Type B pancreatic cell (in vitro differentiated cells): ENCODE results near the gene MPEG1. TPM values are rescaled to one million over a fixed set of nuclear protein-coding genes. Genes with fewer than 3 reads are reported as not detected.

Experiments used
- total RNA-seq: library from RNA; stranded (reverse); gene quantifications from 2 replicates; pipeline ENCODE4 v1.2.1, GENCODE V29; 2021; ENCODE audit warnings: low replicate concordance

The MPEG1 gene
- total RNA-seq, 1 donor from 2014 or later, result not detected

Other genes with a start within 250 kb of the MPEG1 start
- gene GLYATL1B, start 126.6 kb downstream of the MPEG1 start, total RNA-seq, result not detected in 2 replicates
- gene FAM111B, start 105.7 kb downstream of the MPEG1 start, total RNA-seq, result 12.7 and 13.2 TPM in 2 replicates
- gene FAM111A, start 70.1 kb downstream of the MPEG1 start, total RNA-seq, result 28.4 and 29.1 TPM in 2 replicates
- gene DTX4, start 40.8 kb downstream of the MPEG1 start, total RNA-seq, result 55.3 and 79.2 TPM in 2 replicates
- not detected in 2 replicates for gene OR5AN1, start 146.0 kb upstream of the MPEG1 start, total RNA-seq
- not detected in 2 replicates for gene OR5A2, start 213.5 kb upstream of the MPEG1 start, total RNA-seq
- not detected in 2 replicates for gene OR5A1, start 223.5 kb upstream of the MPEG1 start, total RNA-seq
- gene OR4D6, start 244.0 kb upstream of the MPEG1 start, total RNA-seq, result not detected in 2 replicates